IPS DF 6.9 (cell line): ENCODE results near the gene CCDC92.

Experiments used
- DNase-seq: peaks from one replicate; pipeline ENCODE4 v3.0.0-alpha.2; 2013; ENCODE audit warnings: low read depth, low spot score
- H3K27ac ChIP-seq: one replicate; pipeline ENCODE4 v1.5.1; 2013; ENCODE audit warnings: low read length, control low read depth
- H3K27me3 ChIP-seq: 2 replicates; pipeline ENCODE4 v1.6.1; 2013; ENCODE audit warnings: mild to moderate bottlenecking, low read length; ENCODE audit not compliant: control insufficient read depth, insufficient read depth
- H3K36me3 ChIP-seq: 2 replicates; pipeline ENCODE4 v1.6.1; 2013; ENCODE audit warnings: low read length; ENCODE audit not compliant: control insufficient read depth, insufficient read depth
- H3K4me1 ChIP-seq: 2 replicates; pipeline ENCODE4 v1.6.1; 2013; ENCODE audit warnings: low read length; ENCODE audit not compliant: control insufficient read depth, insufficient read depth
- H3K4me3 ChIP-seq: 2 replicates; pipeline ENCODE4 v1.5.1; 2013; ENCODE audit warnings: mild to moderate bottlenecking, low read length
- H3K9me3 ChIP-seq: 2 replicates; pipeline ENCODE4 v1.6.1; 2013; ENCODE audit warnings: low read length, inconsistent platforms; ENCODE audit not compliant: control insufficient read depth, insufficient read depth
- WGBS: extraction: QIAGEN DNeasy Blood & Tissue Kit; methylation state at CpG from one replicate; pipeline ENCODE4 v1.1.7; 2013; ENCODE audit warnings: mixed read lengths, missing lambda C conversion rate; ENCODE audit not compliant: insufficient read length, insufficient coverage; 5-methylcytosine and 5-hydroxymethylcytosine counted together

CCDC92 gene

DNA sequence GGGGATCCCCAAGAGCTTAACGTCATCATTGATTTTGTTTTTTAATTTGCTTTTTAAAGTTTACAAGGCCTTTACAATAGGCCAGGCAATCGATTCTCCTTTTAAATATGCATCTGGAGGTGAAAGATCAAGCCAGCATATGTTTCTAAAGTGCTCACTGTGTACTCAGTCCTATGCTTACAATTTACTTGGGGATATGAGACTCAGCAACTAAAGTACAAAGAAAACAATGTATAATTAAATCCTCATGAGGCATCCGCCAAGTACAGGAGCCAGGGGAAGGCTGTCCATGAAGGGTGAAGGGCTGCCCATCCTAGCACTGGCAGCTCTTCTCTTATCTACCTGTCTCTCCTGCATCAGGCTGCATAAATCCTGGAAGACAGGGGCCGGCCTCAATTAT is 11.8 kb downstream of the CCDC92 start:
- DNase-seq: no peak
- peaks cover 38% of the 10 kb centered on the region for H3K27me3 ChIP-seq
- WGBS: no CpG with 5 or more reads among the region's 4 CpGs

DNA sequence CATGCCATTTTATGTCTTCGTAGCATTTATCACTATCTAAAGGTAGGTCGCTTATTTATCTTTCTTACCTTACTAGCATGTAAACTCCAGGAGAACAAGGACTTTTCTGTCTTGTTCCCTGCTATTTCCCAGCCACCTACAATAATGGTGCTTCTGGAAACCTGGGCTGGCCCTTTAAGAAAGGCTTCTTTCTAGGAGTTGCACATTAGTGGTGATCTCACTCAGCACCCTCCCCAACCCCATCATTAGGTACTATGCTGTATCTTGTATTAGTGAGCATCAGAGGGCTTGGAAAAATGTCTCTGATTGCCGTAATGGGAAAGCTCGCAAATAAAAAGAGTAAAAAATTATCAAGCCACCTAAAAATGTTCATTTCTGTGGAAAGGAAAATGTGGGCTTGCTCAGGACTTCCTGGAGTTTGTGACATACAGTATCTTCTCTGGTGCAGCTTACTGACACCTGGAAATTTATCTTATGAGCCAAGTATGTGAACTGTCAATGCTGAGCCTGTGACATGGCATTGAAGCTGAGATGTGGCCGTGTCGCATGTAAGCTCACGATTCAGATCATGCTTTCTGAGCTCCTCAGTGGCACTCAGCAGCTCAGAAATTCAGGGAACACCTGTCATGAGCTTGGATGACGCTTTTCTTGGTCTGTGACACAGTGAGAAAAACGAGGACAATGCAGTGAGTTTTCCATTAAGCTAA is 12.4 kb downstream of the CCDC92 start:
- H3K4me3 ChIP-seq: no peak overlapping the region
- no CpG with 5 or more reads among the region's 9 CpGs for WGBS
- H3K27me3 ChIP-seq: peaks cover 31% of the 10 kb centered on the region
- DNase-seq: no peak
- no peaks in the 10 kb centered on the region for H3K9me3 ChIP-seq
- no peaks in the 10 kb centered on the region for H3K36me3 ChIP-seq
- H3K27ac ChIP-seq: no peak overlapping the region
- no peaks in the 10 kb centered on the region for H3K4me1 ChIP-seq

More for the DNA sequence above, 11.8 kb downstream of the CCDC92 start:
- H3K4me3 ChIP-seq: no peak overlapping the region
- H3K36me3 ChIP-seq: no peaks in the 10 kb centered on the region
- H3K27ac ChIP-seq: no peak overlapping the region
- no peaks in the 10 kb centered on the region for H3K9me3 ChIP-seq
- H3K4me1 ChIP-seq: no peaks in the 10 kb centered on the region

DNA sequence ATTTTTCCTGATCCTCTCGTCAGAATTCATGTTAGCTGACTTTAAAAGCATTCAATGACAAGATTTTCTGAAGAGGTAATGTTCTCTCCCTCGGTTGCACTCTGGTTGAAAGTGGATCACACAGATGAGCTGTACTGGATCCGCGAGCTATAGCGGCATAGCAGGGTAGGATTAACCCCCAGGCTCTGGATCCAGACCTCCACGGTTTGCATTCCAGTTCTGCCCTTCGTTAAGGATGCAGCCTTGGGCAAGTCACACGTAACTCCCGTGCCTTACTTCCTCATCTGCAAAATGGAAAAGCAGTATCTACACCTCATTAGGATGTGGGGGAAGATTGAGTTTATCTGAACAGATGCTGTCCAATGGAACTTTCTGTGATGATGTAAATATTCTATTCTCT is 13.8 kb downstream of the CCDC92 start:
- Histone ChIP-seq H3K36me3 (no peaks in the 10 kb centered on the region), H3K4me1 (no peaks in the 10 kb centered on the region), H3K9me3 (no peaks in the 10 kb centered on the region), H3K4me3 (no peak overlapping the region), H3K27me3 (peaks cover 29% of the 10 kb centered on the region), H3K27ac (no peak overlapping the region)
- no peak for DNase-seq
- WGBS: no CpG with 5 or more reads among the region's 9 CpGs

DNA sequence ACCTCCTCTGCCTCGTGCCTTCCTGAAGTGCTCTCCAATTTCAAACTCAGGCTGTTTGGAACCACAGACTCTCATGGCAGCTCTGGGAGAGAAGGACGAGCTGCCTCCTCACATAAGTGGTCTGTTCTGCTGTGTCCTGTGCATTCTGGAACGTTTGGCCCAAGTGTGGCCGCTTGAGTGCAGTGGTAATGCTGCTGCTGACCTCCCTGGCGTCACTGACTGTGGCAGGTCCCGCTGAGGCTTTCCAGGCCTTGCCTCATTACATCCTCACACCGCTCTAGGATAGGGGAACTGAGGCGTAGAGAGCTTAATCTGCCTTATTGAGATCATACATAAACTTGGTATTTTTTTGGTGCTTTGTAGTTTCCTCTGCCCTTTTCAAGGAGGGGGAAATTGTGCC is 14.2 kb downstream of the CCDC92 start:
- WGBS: no CpG with 5 or more reads among the region's 8 CpGs
- peaks cover 27% of the 10 kb centered on the region for H3K27me3 ChIP-seq
- no peaks in the 10 kb centered on the region for H3K9me3 ChIP-seq
- H3K36me3 ChIP-seq: no peaks in the 10 kb centered on the region
- no peak overlapping the region for H3K4me3 ChIP-seq
- no peaks in the 10 kb centered on the region for H3K4me1 ChIP-seq
- no peak overlapping the region for H3K27ac ChIP-seq
- no peak for DNase-seq

DNA sequence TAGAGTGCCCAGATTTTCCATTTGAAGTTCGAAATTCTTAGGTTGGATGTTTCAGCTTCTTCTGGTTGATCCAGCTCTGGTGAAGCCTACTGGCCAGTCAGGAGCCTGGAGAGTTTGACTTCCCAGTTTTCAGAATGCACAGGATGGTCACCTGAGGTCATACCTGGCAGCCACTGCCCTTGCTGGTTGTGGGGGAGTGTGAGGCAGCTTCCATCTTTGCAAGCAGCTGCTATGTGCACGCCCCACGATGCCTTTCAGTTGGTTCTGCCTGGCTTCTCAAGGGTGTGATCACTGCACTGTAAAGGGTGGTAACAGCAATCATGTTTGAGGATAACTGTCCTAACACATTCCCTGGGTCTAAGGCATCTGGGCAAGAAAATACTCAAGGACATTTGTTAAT is 15.4 kb downstream of the CCDC92 start:
- DNase-seq: no peak
- peaks cover 18% of the 10 kb centered on the region for H3K27me3 ChIP-seq
- H3K4me1 ChIP-seq: no peaks in the 10 kb centered on the region
- H3K36me3 ChIP-seq: no peaks in the 10 kb centered on the region
- no peaks in the 10 kb centered on the region for H3K9me3 ChIP-seq
- no peak overlapping the region for H3K4me3 ChIP-seq
- WGBS: no CpG with 5 or more reads among the region's 3 CpGs
- H3K27ac ChIP-seq: no peak overlapping the region

DNA sequence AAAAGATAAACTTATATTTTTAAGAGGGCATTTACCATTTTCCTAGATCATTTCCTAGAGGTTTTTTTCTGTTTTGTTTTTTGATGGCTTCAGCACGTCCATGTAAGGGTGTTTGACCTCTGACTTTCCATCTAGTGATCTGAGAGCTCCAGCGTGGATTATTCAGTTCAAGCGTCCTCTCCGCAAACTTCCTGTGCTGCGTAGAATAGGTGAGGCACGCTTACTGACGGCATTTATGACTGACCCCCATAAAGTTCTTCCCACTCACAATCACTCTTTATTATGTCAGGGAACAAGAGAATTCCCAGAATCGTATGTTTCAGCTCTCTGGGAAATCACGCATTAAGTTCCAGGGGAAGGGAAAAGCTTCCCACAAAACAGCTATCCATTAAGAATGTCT is 16.4 kb downstream of the CCDC92 start:
- H3K9me3 ChIP-seq: no peaks in the 10 kb centered on the region
- no CpG with 5 or more reads among the region's 9 CpGs for WGBS
- no peaks in the 10 kb centered on the region for H3K36me3 ChIP-seq
- DNase-seq: no peak
- H3K27me3 ChIP-seq: peaks cover 13% of the 10 kb centered on the region
- no peaks in the 10 kb centered on the region for H3K4me1 ChIP-seq
- H3K27ac ChIP-seq: no peak overlapping the region
- H3K4me3 ChIP-seq: no peak overlapping the region

DNA sequence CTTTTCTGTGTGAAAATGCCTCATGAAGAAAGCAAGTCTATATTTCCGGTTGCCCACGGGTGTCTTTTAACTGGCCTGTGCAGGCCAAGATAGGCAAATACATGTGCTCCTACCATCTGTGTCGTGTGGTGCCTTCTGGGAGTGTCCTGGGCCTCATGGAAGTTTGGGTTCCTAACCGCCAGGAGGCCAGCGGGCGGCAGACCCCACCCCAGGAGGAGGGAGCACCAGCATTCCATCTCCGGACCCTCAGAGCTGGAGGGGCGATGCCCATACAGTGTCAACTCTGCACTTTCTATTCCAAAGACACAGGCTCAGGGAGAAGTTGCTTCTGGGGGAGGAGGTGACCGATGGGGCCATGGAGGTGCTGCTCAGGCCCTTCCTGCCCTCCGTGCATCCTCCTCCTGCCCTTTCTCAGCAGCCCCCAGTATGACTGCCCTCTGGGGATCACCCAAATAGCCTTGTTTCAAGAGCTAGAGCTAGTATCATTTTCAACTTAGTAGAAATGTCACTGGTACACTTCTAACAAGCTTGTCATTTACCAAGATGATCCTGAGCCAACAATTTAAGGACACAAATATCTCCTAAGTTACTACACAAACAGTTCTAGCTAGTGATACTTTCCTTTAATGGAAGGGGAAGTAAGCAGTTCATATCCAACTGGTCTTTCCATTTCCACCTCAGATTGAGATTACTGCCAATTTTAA is 17.8 kb downstream of the CCDC92 start:
- H3K27ac ChIP-seq: no peak overlapping the region
- WGBS: no CpG with 5 or more reads among the region's 10 CpGs
- H3K4me1 ChIP-seq: no peaks in the 10 kb centered on the region
- H3K4me3 ChIP-seq: no peak overlapping the region
- H3K27me3 ChIP-seq: peaks cover 3% of the 10 kb centered on the region; the same call in 1 of the 2 replicates
- no peaks in the 10 kb centered on the region for H3K9me3 ChIP-seq
- no peaks in the 10 kb centered on the region for H3K36me3 ChIP-seq
- DNase-seq: no peak

DNA sequence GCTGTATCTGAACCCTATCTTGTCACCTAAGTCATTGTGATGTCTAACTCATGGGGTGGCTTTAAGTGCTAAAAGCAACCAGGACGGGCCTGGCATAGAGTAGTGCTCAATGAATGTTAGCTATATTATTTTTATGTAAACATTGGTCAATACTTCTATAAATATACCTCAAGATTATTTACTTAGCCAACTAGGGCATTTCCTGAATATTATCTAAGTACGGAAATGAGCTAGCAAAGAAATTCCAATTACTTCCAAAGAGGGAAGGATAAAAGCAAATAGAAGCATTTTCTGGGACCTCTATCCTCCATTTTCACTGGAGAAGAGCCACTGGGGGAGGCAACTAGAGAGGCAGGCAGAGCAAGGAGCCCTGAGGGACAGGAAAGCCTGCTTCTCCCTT is 20.6 kb downstream of the CCDC92 start:
- Histone ChIP-seq H3K36me3 (no peaks in the 10 kb centered on the region), H3K27ac (no peak overlapping the region), H3K4me1 (no peaks in the 10 kb centered on the region), H3K9me3 (no peaks in the 10 kb centered on the region), H3K27me3 (peaks cover 3% of the 10 kb centered on the region; the same call in 1 of the 2 replicates), H3K4me3 (no peak overlapping the region)
- no peak for DNase-seq
- no CpG with 5 or more reads among the region's 2 CpGs for WGBS

DNA sequence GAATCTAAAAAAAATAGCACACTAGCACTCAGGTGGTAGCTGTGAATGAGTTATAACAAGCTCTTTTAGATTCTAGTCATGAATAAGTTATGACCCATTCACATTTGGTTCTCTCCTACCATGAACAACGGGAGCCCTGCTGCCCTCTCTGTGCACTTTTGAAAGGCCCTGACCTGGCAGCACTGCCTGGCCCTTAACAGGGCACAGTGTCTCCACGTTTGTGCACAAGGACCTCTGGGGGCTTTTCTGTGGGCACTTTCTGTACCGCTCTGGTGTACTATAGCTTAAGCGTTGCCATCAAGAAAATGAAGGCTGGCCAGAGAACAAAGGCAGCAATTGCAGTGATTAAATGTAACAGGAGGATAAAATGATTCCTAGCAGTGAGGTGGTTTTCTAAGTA is 21.2 kb downstream of the CCDC92 start:
- no CpG with 5 or more reads among the region's 4 CpGs for WGBS
- Histone ChIP-seq H3K27me3 (peaks cover 3% of the 10 kb centered on the region; the same call in 1 of the 2 replicates), H3K9me3 (no peaks in the 10 kb centered on the region), H3K4me3 (no peak overlapping the region), H3K4me1 (no peaks in the 10 kb centered on the region), H3K27ac (no peak overlapping the region), H3K36me3 (no peaks in the 10 kb centered on the region)
- no peak for DNase-seq

DNA sequence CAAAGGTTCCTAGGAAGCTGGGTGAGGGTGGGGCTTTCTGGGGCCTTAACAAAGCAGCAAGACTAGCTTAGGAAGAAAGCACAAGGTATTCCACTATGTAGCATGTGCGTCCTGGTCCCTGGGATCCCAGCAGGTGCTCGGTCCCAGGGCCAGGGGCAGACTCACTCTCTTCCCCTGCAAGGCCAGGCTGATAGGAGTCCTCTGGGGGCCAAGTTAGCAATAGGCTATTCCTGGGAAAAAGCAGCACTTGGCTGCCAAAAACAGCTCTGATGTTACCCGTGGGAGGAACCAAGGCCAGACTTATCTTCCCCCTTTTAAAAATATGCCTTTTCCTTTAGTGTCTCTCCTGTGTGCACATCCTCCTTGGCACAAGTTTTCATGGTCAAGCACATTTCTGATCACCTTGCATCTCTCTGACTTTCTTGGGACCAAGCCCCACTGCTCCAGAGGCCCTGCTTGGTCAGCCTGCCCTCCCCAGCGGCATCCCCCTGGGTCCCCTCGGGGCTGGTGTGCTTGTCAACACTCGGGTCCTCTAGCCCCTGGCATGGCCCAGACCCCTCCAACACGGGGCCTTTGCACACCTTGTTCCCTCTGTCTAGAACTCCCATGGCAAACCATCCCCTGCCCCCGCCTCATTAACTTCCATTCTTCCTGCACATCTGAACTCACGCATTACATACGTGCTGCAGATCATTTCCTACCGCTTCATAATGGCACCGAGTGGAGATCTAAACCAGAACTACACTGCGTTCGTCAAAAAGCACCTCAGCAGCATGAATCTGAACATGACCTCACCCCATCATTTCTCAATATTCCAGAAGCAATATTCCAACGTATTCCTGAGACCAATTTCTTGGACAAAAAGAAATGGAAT is 21.9 kb downstream of the CCDC92 start:
- no peak for DNase-seq

More for the DNA sequence above, 21.9 kb downstream of the CCDC92 start:
- no peaks in the 10 kb centered on the region for H3K27me3 ChIP-seq
- no peaks in the 10 kb centered on the region for H3K4me1 ChIP-seq
- no peak overlapping the region for H3K4me3 ChIP-seq
- no peaks in the 10 kb centered on the region for H3K36me3 ChIP-seq
- no peak overlapping the region for H3K27ac ChIP-seq
- no CpG with 5 or more reads among the region's 15 CpGs for WGBS
- H3K9me3 ChIP-seq: no peaks in the 10 kb centered on the region
